Hindlimb muscle (tissue), 1 donor: Measurements from ENCODE around the gene LRRC47. TPM values are rescaled to one million over a fixed set of nuclear protein-coding genes. Genes with fewer than 3 reads are reported as not detected.
"Not testable (repeated sequence)": the region's sequence is repeated elsewhere in the genome, so short reads cannot be mapped to it uniquely, and the experiment has no call there.

Experiments used
- DNase-seq: peaks from one replicate; pipeline ENCODE4 v3.0.0-alpha.2; 2013
- polyA plus RNA-seq: library from polyadenylated mRNA; unstranded; fragments of 120-200 nt; gene quantifications from one replicate; pipeline ENCODE4 v1.2.1, GENCODE V29; 2013; ENCODE audit not compliant: insufficient read length

LRRC47 gene
- polyA plus RNA-seq, 1 donor: 61.1 TPM

- DNase-seq: no peak
Measured at GRCh38 chr1:3814771-3815561, 18.7 kb upstream of the LRRC47 start.

- DNase-seq: no peak
Measured at GRCh38 chr1:3814065-3814464, 17.8 kb upstream of the LRRC47 start.

- no peak for DNase-seq
Measured at GRCh38 chr1:3811595-3811911, 15.3 kb upstream of the LRRC47 start.

GRCh38 chr1:3810149-3810761, 14.0 kb upstream of the LRRC47 start:
- not testable (repeated sequence) for DNase-seq

GRCh38 chr1:3809680-3810079, 13.4 kb upstream of the LRRC47 start:
- DNase-seq: no peak

GRCh38 chr1:3807769-3808168, 11.5 kb upstream of the LRRC47 start:
- DNase-seq: no peak

- DNase-seq: no peak
Measured at GRCh38 chr1:3805038-3805437, 8.7 kb upstream of the LRRC47 start.

GRCh38 chr1:3804627-3804944, 8.3 kb upstream of the LRRC47 start:
- not testable (repeated sequence) for DNase-seq

- DNase-seq: no peak
Measured at GRCh38 chr1:3803905-3804626, 7.8 kb upstream of the LRRC47 start.

- DNase-seq: not testable (repeated sequence)
Measured at GRCh38 chr1:3800795-3801194, 4.5 kb upstream of the LRRC47 start.

GRCh38 chr1:3799976-3800685, 3.8 kb upstream of the LRRC47 start:
- no peak for DNase-seq

- DNase-seq: no peak
Measured at GRCh38 chr1:3795453-3796214, 664 bp downstream of the LRRC47 start.

GRCh38 chr1:3790952-3791351, 5.3 kb downstream of the LRRC47 start:
- DNase-seq: no peak

GRCh38 chr1:3790500-3790923, 5.8 kb downstream of the LRRC47 start:
- no peak for DNase-seq

- no peak for DNase-seq
Measured at GRCh38 chr1:3789421-3790300, 6.6 kb downstream of the LRRC47 start.

- no peak for DNase-seq
Measured at GRCh38 chr1:3788756-3789420, 7.4 kb downstream of the LRRC47 start.

- DNase-seq: no peak
Measured at GRCh38 chr1:3787745-3788605, 8.3 kb downstream of the LRRC47 start.

GRCh38 chr1:3787349-3787715, 9.0 kb downstream of the LRRC47 start:
- no peak for DNase-seq

- no peak for DNase-seq
Measured at GRCh38 chr1:3786468-3787348, 9.6 kb downstream of the LRRC47 start.
